MCF 10A (cell line): ENCODE measurements around the gene RPGRIP1L. TPM values are rescaled to one million over a fixed set of nuclear protein-coding genes. Genes with fewer than 3 reads are reported as not detected.

Experiments
- BruUV-seq: library from RNA; stranded (reverse); fragments of 400-500 nt; replicated peaks from 2 replicates; lab custom pipeline; 2021; lab: Mats Ljungman, UMichigan
- CTCF ChIA-PET: fragments of 300-600 bp; sonication (Branson Sonifier 250); formaldehyde crosslinking; extraction: SDS; loops from one replicate; lab custom pipeline; 2021; ENCODE audit warnings: antibody characterized with exemption, inconsistent platforms; lab: Yijun Ruan, JAX
- POLR2A ChIA-PET: fragments of 300-600, 350-650 bp; sonication (Branson Sonifier 250); formaldehyde crosslinking; extraction: SDS; loops from one replicate; lab custom pipeline; 2020; ENCODE audit warnings: antibody characterized with exemption, inconsistent platforms; lab: Yijun Ruan, JAX
- DNase-seq: peaks from one replicate; pipeline ENCODE4 v3.0.0-alpha.2; 2018; ENCODE audit not compliant: unreplicated experiment
- H3K27ac Mint-ChIP-seq: one replicate; pipeline ENCODE4 v1.8.0; 2022; ENCODE audit warnings: mild to moderate bottlenecking, low read depth, mixed read lengths; ENCODE audit not compliant: unreplicated experiment
- H3K27me3 Mint-ChIP-seq: one replicate; pipeline ENCODE4 v1.8.0; 2022; ENCODE audit warnings: mixed read lengths; ENCODE audit not compliant: insufficient read depth, unreplicated experiment
- H3K36me3 Mint-ChIP-seq: one replicate; pipeline ENCODE4 v1.8.0; 2022; ENCODE audit warnings: mild to moderate bottlenecking, moderate library complexity, mixed read lengths; ENCODE audit not compliant: insufficient read depth, unreplicated experiment
- H3K4me1 Mint-ChIP-seq: one replicate; pipeline ENCODE4 v1.8.0; 2022; ENCODE audit warnings: mixed read lengths; ENCODE audit not compliant: insufficient read depth, unreplicated experiment
- H3K4me3 Mint-ChIP-seq: one replicate; pipeline ENCODE4 v1.8.0; 2022; ENCODE audit warnings: mild to moderate bottlenecking, moderate library complexity, mixed read lengths; ENCODE audit not compliant: unreplicated experiment
- H3K9me3 Mint-ChIP-seq: one replicate; pipeline ENCODE4 v1.8.0; 2022; ENCODE audit warnings: mixed read lengths; ENCODE audit not compliant: unreplicated experiment
- CTCF ChIP-seq: fragments of 200-600 bp; IDR thresholded peaks from one replicate; pipeline ENCODE4 v1.8.0; 2022; ENCODE audit warnings: antibody characterized with exemption, mild to moderate bottlenecking; ENCODE audit not compliant: unreplicated experiment
- intact Hi-C: fragments of 100-400 bp; cut with micrococcal nuclease; formaldehyde crosslinking; loops from 2 replicates; pipeline ENCODE4 v1.14.1; 2022
- total RNA-seq: library from RNA; stranded (reverse); gene quantifications from 2 replicates; pipeline ENCODE4 v1.2.3, GENCODE V29; 2022

The RPGRIP1L gene
- total RNA-seq, 1 experiment from 2014 or later, result 13.4 TPM

GRCh38 chr16:53741546-53741945, 37.9 kb upstream of the RPGRIP1L start:
- POLR2A ChIA-PET, result interaction anchor here (1.7 to 6.6 kb wide), 2 partner anchors 14 to 18 kb away, joined by 6 to 64 read pairs; no protein-coding TSS in a partner anchor
- Mint-ChIP-seq H3K27me3 (no peaks in the 10 kb centered on the region), H3K27ac (peak overlapping the region; percentile 33), H3K9me3 (no peaks in the 10 kb centered on the region), H3K36me3 (no peaks in the 10 kb centered on the region), H3K4me3 (no peak overlapping the region), H3K4me1 (peaks cover 36% of the 10 kb centered on the region)
- DNase-seq, result no peak
- TF ChIP-seq CTCF, result no peak
- BruUV-seq, result no TSS peak
- CTCF ChIA-PET, result interaction anchor here (1.2 to 2.9 kb wide), 3 partner anchors 11 to 28 kb away, joined by 4 to 27 read pairs (median 14); no protein-coding TSS in a partner anchor
- intact Hi-C loops, result no loop called here

GRCh38 chr16:53740933-53741531, 37.4 kb upstream of the RPGRIP1L start:
- no peak for DNase-seq
- Mint-ChIP-seq H3K36me3 (no peaks in the 10 kb centered on the region), H3K27me3 (no peaks in the 10 kb centered on the region), H3K27ac (no peak overlapping the region), H3K4me3 (no peak overlapping the region), H3K9me3 (no peaks in the 10 kb centered on the region), H3K4me1 (peaks cover 36% of the 10 kb centered on the region)
- intact Hi-C loops, result no loop called here
- CTCF ChIA-PET, result interaction anchor here (0.7 to 2.8 kb wide), 3 partner anchors 13 to 1696 kb away, joined by 3 to 27 read pairs (median 4); no protein-coding TSS in a partner anchor
- POLR2A ChIA-PET, result interaction anchor here (1.7 to 6.6 kb wide), 2 partner anchors 14 to 18 kb away, joined by 6 to 64 read pairs; no protein-coding TSS in a partner anchor
- no TSS peak for BruUV-seq
- no peak for TF ChIP-seq CTCF

DNA sequence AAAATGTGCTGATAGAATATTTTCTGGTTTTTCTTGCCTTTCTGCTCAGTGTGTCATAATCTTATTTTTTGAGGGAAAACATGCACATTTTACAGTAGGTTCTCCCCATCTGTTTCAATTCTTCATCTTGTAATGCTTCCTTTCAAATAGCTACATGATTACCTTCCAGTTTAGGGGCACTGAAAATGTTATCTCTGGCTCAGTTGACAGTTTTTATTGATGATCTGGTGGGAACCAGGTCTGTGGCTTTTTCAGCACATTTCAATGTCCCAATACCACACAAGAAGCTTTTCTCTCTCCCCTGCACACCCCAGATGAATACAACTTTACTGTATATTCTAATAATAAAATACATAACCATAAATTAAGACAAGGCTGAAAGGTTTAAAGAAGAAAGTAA, 36.8 kb upstream of the RPGRIP1L start:
- Mint-ChIP-seq H3K36me3 (no peaks in the 10 kb centered on the region), H3K27me3 (no peaks in the 10 kb centered on the region), H3K4me1 (peaks cover 31% of the 10 kb centered on the region), H3K27ac (no peak overlapping the region), H3K9me3 (no peaks in the 10 kb centered on the region), H3K4me3 (no peak overlapping the region)
- POLR2A ChIA-PET, result interaction anchor here (6.6 kb wide), 1 partner anchor 15 kb away, joined by 64 read pairs; no protein-coding TSS in a partner anchor
- intact Hi-C loops, result no loop called here
- TF ChIP-seq CTCF, result no peak
- DNase-seq, result no peak
- no TSS peak for BruUV-seq
- CTCF ChIA-PET, result interaction anchor here (0.7 kb wide), 1 partner anchor 1697 kb away, joined by 3 read pairs; no protein-coding TSS in a partner anchor

GRCh38 chr16:53737552-53737951, 33.9 kb upstream of the RPGRIP1L start:
- ChIA-PET CTCF (interaction anchor here (0.6 kb wide), 1 partner anchor 40 kb away, joined by 4 read pairs; no protein-coding TSS in a partner anchor), POLR2A (no interaction called here)
- H3K27ac Mint-ChIP-seq, result no peak overlapping the region
- intact Hi-C loops, result no loop called here
- no peak for TF ChIP-seq CTCF
- H3K9me3 Mint-ChIP-seq, result no peaks in the 10 kb centered on the region
- no peak overlapping the region for H3K4me3 Mint-ChIP-seq
- peaks cover 25% of the 10 kb centered on the region for H3K4me1 Mint-ChIP-seq
- no peaks in the 10 kb centered on the region for H3K36me3 Mint-ChIP-seq
- BruUV-seq, result no TSS peak
- DNase-seq, result no peak
- no peaks in the 10 kb centered on the region for H3K27me3 Mint-ChIP-seq
